Pancreas (tissue), 10 donors: ENCODE measurements around the gene TMEM238L. TPM values are rescaled to one million over a fixed set of nuclear protein-coding genes. Genes with fewer than 3 reads are reported as not detected.
"Not testable (repeated sequence)": the region's sequence is repeated elsewhere in the genome, so short reads cannot be mapped to it uniquely, and the experiment has no call there.

ENCODE experiments used
- ATAC-seq, 4 donors: fragments of 200-7000 bp; cut with Tn5 transposase; one replicate each; pipeline versions ENCODE4 v1.8.0 to v1.9.1; 2020; ENCODE audit warnings: mild to moderate bottlenecking in 4 of 4, moderate library complexity in 4 of 4
- DNase-seq, 6 donors: peaks; one replicate each; pipeline ENCODE4 v3.0.0-alpha.2; 2020
- FAIRE-seq: peaks from 2 replicates; lab custom pipeline; 2012; peaks lifted over from hg19 to GRCh38; lab: Jason Lieb, UNC
- H3K27ac ChIP-seq, 4 donors: fragments of 200-600 bp; sonication (generic); 1 replicate in 3 of 4; 2 replicates in 1 of 4; pipeline versions ENCODE4 v1.5.0 to v1.8.0; 2020
- H3K27me3 ChIP-seq, 4 donors: fragments of 200-600 bp; one replicate each; pipeline ENCODE4 v1.8.0; 2021
- H3K36me3 ChIP-seq, 3 donors: fragments of 200-600 bp; sonication (generic) in 1 of 3; one replicate each; pipeline versions ENCODE4 v1.5.0 to v1.8.0; 2020 to 2021
- H3K4me1 ChIP-seq, 3 donors: fragments of 200-600 bp; one replicate each; pipeline ENCODE4 v1.8.0; 2021
- H3K4me3 ChIP-seq, 4 donors: fragments of 200-600 bp; sonication (generic) in 2 of 4; one replicate each; pipeline versions ENCODE4 v1.5.0 to v1.8.0; 2020 to 2021
- H3K9me3 ChIP-seq, 4 donors: fragments of 200-600 bp; one replicate each; pipeline ENCODE4 v1.8.0; 2021
- CTCF ChIP-seq, 4 donors: fragments of 200-600 bp; sonication (generic) in 3 of 4; IDR thresholded peaks; one replicate each; pipeline versions ENCODE4 v1.5.0 to v1.8.0; 2021; ENCODE audit warnings: antibody characterized with exemption in 4 of 4
- WGBS, 2 donors: extraction: QIAGEN DNeasy Blood & Tissue Kit; methylation state at CpG; one replicate each; pipeline ENCODE4 v1.1.7; 2013; 5-methylcytosine and 5-hydroxymethylcytosine counted together
- intact Hi-C, 3 donors: fragments of 100-400 bp; cut with DNase I; formaldehyde crosslinking; loops; one replicate each; pipeline versions ENCODE4 v1.11.1 to v1.14.2; 2022
- polyA plus RNA-seq, 2 donors: library from polyadenylated mRNA; stranded (reverse); fragments of 200-250 nt; gene quantifications; one replicate each; pipeline ENCODE4 v1.2.3, GENCODE V29; 2013
- total RNA-seq, 6 donors: library from RNA; stranded (reverse); fragmentation: NEBNext Ultra II Directional in 4 of 6; extraction: Animal tissue kit (Norgen Biotek cat#: 25700) in 4 of 6; gene quantifications; one replicate each; pipeline versions ENCODE4 v1.2.1 to v1.2.4, GENCODE V29; 2021 to 2023
- donor health status: healthy with polysubstance abuse.
- donor health status: DM: no; HTN: no; CAD: no; lungs with moderate emphysema.
- donor health status: DM: no; HTN: no; CAD: no.
- donor health status: control.
- donor health status: control.
- donor health status: Bipolar disorder and iron deficiency.
- donor health status: DM: yes; HTN: yes; CAD: no.
- donor health status: DM: no; HTN: no; CAD: no.
- donor health status: DM: no; HTN: no; CAD: no.
- donor health status: DM: yes; HTN: yes; CAD: no.

Gene TMEM238L
- total RNA-seq (under 1 TPM in 1 of 6 donors, not detected in 5; 0.13 TPM), polyA plus RNA-seq (not detected)

- 81 to 89% methylated on average over 16 of the region's 16 CpGs for WGBS, 2 donors
- H3K4me3 ChIP-seq = no peak within 1 kb of the TSS
- DNase-seq (no peak), FAIRE-seq (no peak), ATAC-seq (no peak)
- intact Hi-C loops = no loop called here
- H3K4me1 ChIP-seq = peaks cover 0 to 5% (median under 1%) of the 10 kb centered on the region in 3 donors
- no peaks in the 10 kb centered on the region for H3K36me3 ChIP-seq
- H3K9me3 ChIP-seq = no peaks in the 10 kb centered on the region
- no peaks in the 10 kb centered on the region for H3K27me3 ChIP-seq
- no peak within 1 kb of the TSS for H3K27ac ChIP-seq
- no peak for TF ChIP-seq CTCF (IDR thresholded peaks at IDR 0.05)
Observed at GRCh38 chr17:10803830-10804475, at the start of gene TMEM238L. TSS of gene TMEM238L (minus strand) at chr17:10804099. CDS start at chr17:10803963, 136 bp downstream.

GRCh38 chr17:10846636-10847035, 42.7 kb upstream of the TMEM238L start:
- not testable (repeated sequence) for H3K27ac ChIP-seq, H3K27me3 ChIP-seq, ATAC-seq, H3K36me3 ChIP-seq, DNase-seq, H3K9me3 ChIP-seq, H3K4me3 ChIP-seq, H3K4me1 ChIP-seq, FAIRE-seq
- 92 to 94% methylated on average over 5 to 6 of the region's 6 CpGs for WGBS, 2 donors
- intact Hi-C loops = loop anchor here in 2 of 3 donors (5.0 to 10.0 kb wide), 3 partner anchors 94 to 192 kb away; partner anchors contain the start of gene MYH3 (in 1 of the 2)

GRCh38 chr17:10845388-10845751, 41.5 kb upstream of the TMEM238L start:
- ATAC-seq (no peak), FAIRE-seq (peak; percentile 84), DNase-seq (no peak)
- Histone ChIP-seq H3K4me3 (peak overlapping the region in 1 of 4 donors; percentile 60), H3K36me3 (no peaks in the 10 kb centered on the region), H3K27me3 (no peaks in the 10 kb centered on the region), H3K4me1 (no peaks in the 10 kb centered on the region), H3K27ac (no peak overlapping the region), H3K9me3 (no peaks in the 10 kb centered on the region)
- TF ChIP-seq CTCF (IDR thresholded peaks at IDR 0.05) = no peak
- 19% methylated on average over 6 of the region's 6 CpGs for WGBS, 2 donors
- intact Hi-C loops = loop anchor here in 2 of 3 donors (5.0 to 10.0 kb wide), 3 partner anchors 93 to 191 kb away; partner anchors contain the start of gene MYH3 (in 1 of the 2)

- FAIRE-seq (no peak), DNase-seq (peak; percentile 55 to 89 (median 74)), ATAC-seq (peak; percentile 95 to 100 (median 97))
- intact Hi-C loops = loop anchor here in 2 of 3 donors (5.0 to 10.0 kb wide), 3 partner anchors 93 to 190 kb away; partner anchors contain the start of gene MYH3 (in 1 of the 2)
- H3K4me3 ChIP-seq = peak overlapping the region in 2 of 4 donors; percentile 40 to 60
- no peaks in the 10 kb centered on the region for H3K4me1 ChIP-seq
- no peaks in the 10 kb centered on the region for H3K36me3 ChIP-seq
- 10% methylated on average over 28 of the region's 28 CpGs for WGBS, 2 donors
- no peak overlapping the region for H3K27ac ChIP-seq
- H3K27me3 ChIP-seq = no peaks in the 10 kb centered on the region
- TF ChIP-seq CTCF (IDR thresholded peaks at IDR 0.05) = peak; percentile 82 to 93 (median 89)
- H3K9me3 ChIP-seq = no peaks in the 10 kb centered on the region
Observed at GRCh38 chr17:10844621-10845387, 40.9 kb upstream of the TMEM238L start.

GRCh38 chr17:10843811-10844210, 39.9 kb upstream of the TMEM238L start:
- H3K27me3 ChIP-seq = no peaks in the 10 kb centered on the region
- no peak overlapping the region for H3K27ac ChIP-seq
- intact Hi-C loops = loop anchor here in 1 of 3 donors (10.0 kb wide), 1 partner anchor 189 kb away; the partner anchor contains the start of gene MYH3
- WGBS, 2 donors = 57 to 65% methylated on average over 7 of the region's 7 CpGs
- FAIRE-seq (no peak), DNase-seq (no peak), ATAC-seq (peak in 3 of 4 donors; percentile 6 to 54 (median 26))
- no peak for TF ChIP-seq CTCF (IDR thresholded peaks at IDR 0.05)
- H3K4me1 ChIP-seq = no peaks in the 10 kb centered on the region
- H3K36me3 ChIP-seq = no peaks in the 10 kb centered on the region
- no peaks in the 10 kb centered on the region for H3K9me3 ChIP-seq
- H3K4me3 ChIP-seq = no peak overlapping the region
